Smooth muscle cell (in vitro differentiated cells): ENCODE measurements around the gene PLD1. TPM values are rescaled to one million over a fixed set of nuclear protein-coding genes. Genes with fewer than 3 reads are reported as not detected.

Experiments
- DNase-seq: peaks from one replicate; lab custom pipeline; 2025; ENCODE audit not compliant: unreplicated experiment; lab: John Stamatoyannopoulos, UW
- H2AFZ ChIP-seq: fragments of 200-600 bp; sonication (generic); 2 replicates; pipeline ENCODE4 v1.6.0; 2016; ENCODE audit warnings: antibody characterized with exemption, low read depth, mild to moderate bottlenecking
- H3F3A ChIP-seq: fragments of 200-600 bp; sonication (generic); 2 replicates; pipeline ENCODE4 v1.6.0; 2017; ENCODE audit warnings: antibody characterized with exemption, low read depth
- H3K27ac ChIP-seq: fragments of 200-600 bp; sonication (generic); 2 replicates; pipeline ENCODE4 v1.5.1; 2016; ENCODE audit warnings: low read depth, mild to moderate bottlenecking
- H3K27me3 ChIP-seq: fragments of 200-600 bp; sonication (generic); 2 replicates; pipeline ENCODE4 v1.6.1; 2016; ENCODE audit warnings: low read depth, mild to moderate bottlenecking
- H3K36me3 ChIP-seq: fragments of 200-600 bp; sonication (generic); 2 replicates; pipeline ENCODE4 v1.5.1; 2016; ENCODE audit warnings: low read depth
- H3K4me1 ChIP-seq: fragments of 200-600 bp; sonication (generic); 2 replicates; pipeline ENCODE4 v1.5.1; 2016; ENCODE audit warnings: low read depth
- H3K4me2 ChIP-seq: fragments of 200-600 bp; sonication (generic); 2 replicates; pipeline ENCODE4 v1.6.0; 2016; ENCODE audit warnings: mild to moderate bottlenecking
- H3K4me3 ChIP-seq: fragments of 200-600 bp; sonication (generic); 2 replicates; pipeline ENCODE4 v1.5.1; 2016; ENCODE audit warnings: mild to moderate bottlenecking
- H3K79me2 ChIP-seq: fragments of 200-600 bp; sonication (generic); 2 replicates; pipeline ENCODE4 v1.6.0; 2016; ENCODE audit warnings: low read depth, mild to moderate bottlenecking
- H3K9ac ChIP-seq: fragments of 200-600 bp; sonication (generic); 2 replicates; pipeline ENCODE4 v1.6.0; 2016; ENCODE audit warnings: low read depth
- H3K9me3 ChIP-seq: fragments of 200-600 bp; sonication (generic); replicated peaks from 2 replicates; pipeline ENCODE4 v1.5.1; 2016; ENCODE audit warnings: low read depth
- H4K20me1 ChIP-seq: fragments of 200-600 bp; sonication (generic); 2 replicates; pipeline ENCODE4 v1.6.0; 2016; ENCODE audit warnings: low read depth
- CTCF ChIP-seq: fragments of 200-600 bp; sonication (generic); IDR thresholded peaks from 2 replicates; pipeline ENCODE4 v1.5.1; 2017; ENCODE audit warnings: borderline replicate concordance, mild to moderate bottlenecking, antibody characterized with exemption; ENCODE audit not compliant: insufficient read depth, poor library complexity, severe bottlenecking
- WGBS: methylation state at CpG from one replicate; pipeline ENCODE4 v1.1.7; 2016; ENCODE audit warnings: low lambda C conversion rate; 5-methylcytosine and 5-hydroxymethylcytosine counted together
- polyA plus RNA-seq: library from polyadenylated mRNA; unstranded; fragments of >200 nt; fragmentation: Nextera tagmentation; extraction: Ambion mirVana; gene quantifications from 2 replicates; pipeline ENCODE4 v1.2.1, GENCODE V29; 2016
- total RNA-seq: library from RNA; depleted of rRNA; stranded (reverse); fragments of >200 nt; gene quantifications from 2 replicates; pipeline ENCODE4 v1.2.3, GENCODE V29; 2014

Gene PLD1
- total and polyA plus RNA-seq, 2 experiments from 2014 or later: 15.2 to 36.1 TPM

GRCh38 chr3:171782617-171783016 lies 27.7 kb downstream of the PLD1 start:
- DNase-seq: no peak
- Histone ChIP-seq H3K27ac (no peak overlapping the region), H3K79me2 (peaks cover 95% of the 10 kb centered on the region), H3K4me3 (no peak overlapping the region), H4K20me1 (peaks cover 21% of the 10 kb centered on the region), H3K4me1 (no peaks in the 10 kb centered on the region), H3K27me3 (no peaks in the 10 kb centered on the region), H3F3A (no peaks in the 10 kb centered on the region), H3K9me3 (no peaks in the 10 kb centered on the region), H2AFZ (no peak overlapping the region), H3K9ac (no peak overlapping the region), H3K4me2 (no peak overlapping the region), H3K36me3 (no peaks in the 10 kb centered on the region)
- no peak for TF ChIP-seq CTCF
- 79% methylated on average over 1 of the region's 1 CpG for WGBS

GRCh38 chr3:171781711-171782127 lies 28.6 kb downstream of the PLD1 start:
- Histone ChIP-seq H3K4me1 (no peaks in the 10 kb centered on the region), H3K36me3 (no peaks in the 10 kb centered on the region), H3F3A (no peaks in the 10 kb centered on the region), H3K4me3 (no peak overlapping the region), H3K27me3 (no peaks in the 10 kb centered on the region), H3K9ac (no peak overlapping the region), H2AFZ (no peak overlapping the region), H3K9me3 (no peaks in the 10 kb centered on the region), H3K4me2 (no peak overlapping the region), H4K20me1 (peaks cover 21% of the 10 kb centered on the region), H3K79me2 (peaks cover 95% of the 10 kb centered on the region), H3K27ac (no peak overlapping the region)
- TF ChIP-seq CTCF: no peak
- 83% methylated on average over 4 of the region's 4 CpGs for WGBS
- DNase-seq: no peak

GRCh38 chr3:171778493-171778892 lies 31.8 kb downstream of the PLD1 start:
- DNase-seq: no peak
- Histone ChIP-seq H3K9ac (no peak overlapping the region), H3F3A (no peaks in the 10 kb centered on the region), H3K27me3 (no peaks in the 10 kb centered on the region), H3K9me3 (no peaks in the 10 kb centered on the region), H3K79me2 (peaks cover 90% of the 10 kb centered on the region), H3K4me1 (no peaks in the 10 kb centered on the region), H2AFZ (no peak overlapping the region), H3K27ac (no peak overlapping the region), H3K4me2 (no peak overlapping the region), H3K36me3 (no peaks in the 10 kb centered on the region), H4K20me1 (peaks cover 19% of the 10 kb centered on the region), H3K4me3 (no peak overlapping the region)
- TF ChIP-seq CTCF: no peak
- 89% methylated on average over 5 of the region's 5 CpGs for WGBS

GRCh38 chr3:171777596-171777995 lies 32.7 kb downstream of the PLD1 start:
- Histone ChIP-seq H2AFZ (no peak overlapping the region), H3K36me3 (no peaks in the 10 kb centered on the region), H3F3A (no peaks in the 10 kb centered on the region), H3K9ac (no peak overlapping the region), H3K27ac (no peak overlapping the region), H3K79me2 (peaks cover 93% of the 10 kb centered on the region), H3K4me1 (no peaks in the 10 kb centered on the region), H3K27me3 (no peaks in the 10 kb centered on the region), H4K20me1 (peaks cover 13% of the 10 kb centered on the region), H3K9me3 (no peaks in the 10 kb centered on the region), H3K4me2 (no peak overlapping the region), H3K4me3 (no peak overlapping the region)
- no peak for TF ChIP-seq CTCF
- no peak for DNase-seq
- 90% methylated on average over 4 of the region's 4 CpGs for WGBS
